ENCODE measurements around the gene THBS2.

DNA sequence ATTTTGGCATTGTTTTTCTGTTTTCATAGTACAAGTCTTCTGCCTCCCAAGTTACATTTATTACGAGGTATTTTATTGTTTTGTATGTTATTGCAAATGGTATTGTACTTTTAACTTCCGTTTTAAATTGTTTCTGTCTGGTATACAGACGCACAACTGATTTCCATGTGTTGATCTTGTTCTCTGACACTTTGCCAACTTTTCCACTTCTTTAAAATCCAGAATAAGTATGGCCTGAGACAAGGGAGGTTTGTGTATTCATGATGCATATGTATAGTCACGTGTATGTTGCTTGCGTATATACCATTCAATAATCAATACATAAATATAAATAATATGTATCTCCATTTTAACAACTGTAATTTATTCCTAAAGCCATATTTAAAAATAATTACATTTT, 41.2 kb downstream of the THBS2 start:
- TF ChIP-seq POLR2A (IDR thresholded peaks at IDR 0.05; ENCODE audit: extremely low read depth, insufficient read length) (no peak), CTCF (IDR thresholded peaks at IDR 0.05; ENCODE audit: low read depth, low read length) (no peak)

Measured in NB4 (cell line).